GM23338 (cell line): ENCODE data around the gene EIF4A3.

Experiments used
- CREB1 ChIP-seq: fragments of 250-450 bp; sonication (Bioruptor Pico); IDR thresholded peaks from 2 replicates; pipeline ENCODE4 v1.5.0; 2020; ENCODE audit warnings: low read depth, mild to moderate bottlenecking, moderate library complexity
- EZH2 ChIP-seq: fragments of 200-600 bp; sonication (generic); IDR thresholded peaks from one replicate; pipeline ENCODE4 v1.8.0; 2017; ENCODE audit warnings: antibody characterized with exemption, mild to moderate bottlenecking, low read depth; ENCODE audit not compliant: unreplicated experiment
- EZH2phosphoT487 ChIP-seq: fragments of 200-600 bp; sonication (generic); IDR thresholded peaks from one replicate; pipeline ENCODE4 v1.8.1; 2018; ENCODE audit warnings: antibody characterized with exemption; ENCODE audit not compliant: unreplicated experiment
- JUNB ChIP-seq: IDR thresholded peaks from one replicate; pipeline ENCODE4 v1.6.1; 2016; ENCODE audit warnings: antibody characterized with exemption; ENCODE audit not compliant: unreplicated experiment
- POLR2AphosphoS5 ChIP-seq: IDR thresholded peaks from 2 replicates; pipeline ENCODE4 v1.6.1; 2016; ENCODE audit warnings: antibody characterized with exemption, low read depth
- STAT1 ChIP-seq: IDR thresholded peaks from one replicate; pipeline ENCODE4 v1.6.1; 2016; ENCODE audit warnings: antibody characterized with exemption; ENCODE audit not compliant: unreplicated experiment
- ZNF114 ChIP-seq: fragments of 250-450 bp; sonication (Bioruptor Pico); IDR thresholded peaks from 2 replicates; pipeline ENCODE4 v1.5.0; 2020; ENCODE audit warnings: mild to moderate bottlenecking, moderate library complexity
- ZNF331 ChIP-seq: fragments of 250-450 bp; sonication (Bioruptor Pico); IDR thresholded peaks from 2 replicates; pipeline ENCODE4 v1.5.0; 2020; ENCODE audit warnings: low read depth, mild to moderate bottlenecking, moderate library complexity
- TF ChIP-seq, protein P1 (sequence below), 2 experiments: fragments of 200-600 bp in 1 of 2; sonication (generic) in 1 of 2; conservative IDR thresholded peaks; 2 replicates each; pipeline versions ENCODE4 v1.5.1 to v1.6.1; 2016 to 2017; ENCODE audit warnings: antibody characterized with exemption in 2 of 2, low read depth in 2 of 2, mild to moderate bottlenecking in 2 of 2, moderate library complexity in 1 of 2
- TF ChIP-seq, protein P2 (sequence below): IDR thresholded peaks from one replicate; pipeline ENCODE4 v1.6.1; 2018; ENCODE audit warnings: antibody characterized with exemption; ENCODE audit not compliant: unreplicated experiment
- TF ChIP-seq, protein P3 (sequence below): IDR thresholded peaks from 2 replicates; pipeline ENCODE4 v1.6.1; 2016; ENCODE audit warnings: antibody characterized with exemption
- TF ChIP-seq, protein P4 (sequence below): fragments of 250-450 bp; sonication (Bioruptor Pico); IDR thresholded peaks from 2 replicates; pipeline ENCODE4 v1.5.0; 2020; ENCODE audit warnings: mild to moderate bottlenecking, moderate library complexity

DNA sequence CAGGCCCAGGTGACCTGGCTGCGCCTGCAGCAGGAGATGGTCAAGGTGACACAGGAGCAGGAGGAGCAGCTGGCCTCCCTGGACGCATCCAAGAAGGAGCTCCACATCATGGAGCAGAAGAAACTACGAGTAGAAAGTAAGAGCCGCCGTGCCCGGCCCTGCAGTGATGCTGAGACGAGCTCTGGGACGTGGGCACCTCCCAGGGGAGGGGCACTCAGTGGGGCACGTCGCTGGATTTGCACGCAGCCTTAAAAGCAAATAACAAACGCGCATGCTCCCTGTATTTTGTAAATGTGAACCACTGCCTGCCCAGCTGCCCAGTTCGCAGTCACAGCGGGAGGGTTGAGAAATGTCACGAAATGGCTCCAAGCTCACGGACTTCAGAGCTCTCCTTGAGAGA is 60.8 kb downstream of the EIF4A3 start:
- TF ChIP-seq EZH2phosphoT487 (no peak), POLR2AphosphoS5 (no peak), EZH2 (no peak), CREB1 (CRISPR knock-in tag) (no peak), JUNB (no peak), ZNF114 (no peak), STAT1 (no peak), ZNF331 (CRISPR knock-in tag) (no peak)
- TF ChIP-seq, protein P1, sequence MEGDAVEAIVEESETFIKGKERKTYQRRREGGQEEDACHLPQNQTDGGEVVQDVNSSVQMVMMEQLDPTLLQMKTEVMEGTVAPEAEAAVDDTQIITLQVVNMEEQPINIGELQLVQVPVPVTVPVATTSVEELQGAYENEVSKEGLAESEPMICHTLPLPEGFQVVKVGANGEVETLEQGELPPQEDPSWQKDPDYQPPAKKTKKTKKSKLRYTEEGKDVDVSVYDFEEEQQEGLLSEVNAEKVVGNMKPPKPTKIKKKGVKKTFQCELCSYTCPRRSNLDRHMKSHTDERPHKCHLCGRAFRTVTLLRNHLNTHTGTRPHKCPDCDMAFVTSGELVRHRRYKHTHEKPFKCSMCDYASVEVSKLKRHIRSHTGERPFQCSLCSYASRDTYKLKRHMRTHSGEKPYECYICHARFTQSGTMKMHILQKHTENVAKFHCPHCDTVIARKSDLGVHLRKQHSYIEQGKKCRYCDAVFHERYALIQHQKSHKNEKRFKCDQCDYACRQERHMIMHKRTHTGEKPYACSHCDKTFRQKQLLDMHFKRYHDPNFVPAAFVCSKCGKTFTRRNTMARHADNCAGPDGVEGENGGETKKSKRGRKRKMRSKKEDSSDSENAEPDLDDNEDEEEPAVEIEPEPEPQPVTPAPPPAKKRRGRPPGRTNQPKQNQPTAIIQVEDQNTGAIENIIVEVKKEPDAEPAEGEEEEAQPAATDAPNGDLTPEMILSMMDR (conservative IDR thresholded peaks at IDR 0.05; ENCODE audit: low read depth in 2 of 2), result no peak
- TF ChIP-seq, protein P2, sequence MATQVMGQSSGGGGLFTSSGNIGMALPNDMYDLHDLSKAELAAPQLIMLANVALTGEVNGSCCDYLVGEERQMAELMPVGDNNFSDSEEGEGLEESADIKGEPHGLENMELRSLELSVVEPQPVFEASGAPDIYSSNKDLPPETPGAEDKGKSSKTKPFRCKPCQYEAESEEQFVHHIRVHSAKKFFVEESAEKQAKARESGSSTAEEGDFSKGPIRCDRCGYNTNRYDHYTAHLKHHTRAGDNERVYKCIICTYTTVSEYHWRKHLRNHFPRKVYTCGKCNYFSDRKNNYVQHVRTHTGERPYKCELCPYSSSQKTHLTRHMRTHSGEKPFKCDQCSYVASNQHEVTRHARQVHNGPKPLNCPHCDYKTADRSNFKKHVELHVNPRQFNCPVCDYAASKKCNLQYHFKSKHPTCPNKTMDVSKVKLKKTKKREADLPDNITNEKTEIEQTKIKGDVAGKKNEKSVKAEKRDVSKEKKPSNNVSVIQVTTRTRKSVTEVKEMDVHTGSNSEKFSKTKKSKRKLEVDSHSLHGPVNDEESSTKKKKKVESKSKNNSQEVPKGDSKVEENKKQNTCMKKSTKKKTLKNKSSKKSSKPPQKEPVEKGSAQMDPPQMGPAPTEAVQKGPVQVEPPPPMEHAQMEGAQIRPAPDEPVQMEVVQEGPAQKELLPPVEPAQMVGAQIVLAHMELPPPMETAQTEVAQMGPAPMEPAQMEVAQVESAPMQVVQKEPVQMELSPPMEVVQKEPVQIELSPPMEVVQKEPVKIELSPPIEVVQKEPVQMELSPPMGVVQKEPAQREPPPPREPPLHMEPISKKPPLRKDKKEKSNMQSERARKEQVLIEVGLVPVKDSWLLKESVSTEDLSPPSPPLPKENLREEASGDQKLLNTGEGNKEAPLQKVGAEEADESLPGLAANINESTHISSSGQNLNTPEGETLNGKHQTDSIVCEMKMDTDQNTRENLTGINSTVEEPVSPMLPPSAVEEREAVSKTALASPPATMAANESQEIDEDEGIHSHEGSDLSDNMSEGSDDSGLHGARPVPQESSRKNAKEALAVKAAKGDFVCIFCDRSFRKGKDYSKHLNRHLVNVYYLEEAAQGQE, result no peak
- TF ChIP-seq, protein P3, sequence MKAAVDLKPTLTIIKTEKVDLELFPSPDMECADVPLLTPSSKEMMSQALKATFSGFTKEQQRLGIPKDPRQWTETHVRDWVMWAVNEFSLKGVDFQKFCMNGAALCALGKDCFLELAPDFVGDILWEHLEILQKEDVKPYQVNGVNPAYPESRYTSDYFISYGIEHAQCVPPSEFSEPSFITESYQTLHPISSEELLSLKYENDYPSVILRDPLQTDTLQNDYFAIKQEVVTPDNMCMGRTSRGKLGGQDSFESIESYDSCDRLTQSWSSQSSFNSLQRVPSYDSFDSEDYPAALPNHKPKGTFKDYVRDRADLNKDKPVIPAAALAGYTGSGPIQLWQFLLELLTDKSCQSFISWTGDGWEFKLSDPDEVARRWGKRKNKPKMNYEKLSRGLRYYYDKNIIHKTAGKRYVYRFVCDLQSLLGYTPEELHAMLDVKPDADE, result no peak
- TF ChIP-seq, protein P4, sequence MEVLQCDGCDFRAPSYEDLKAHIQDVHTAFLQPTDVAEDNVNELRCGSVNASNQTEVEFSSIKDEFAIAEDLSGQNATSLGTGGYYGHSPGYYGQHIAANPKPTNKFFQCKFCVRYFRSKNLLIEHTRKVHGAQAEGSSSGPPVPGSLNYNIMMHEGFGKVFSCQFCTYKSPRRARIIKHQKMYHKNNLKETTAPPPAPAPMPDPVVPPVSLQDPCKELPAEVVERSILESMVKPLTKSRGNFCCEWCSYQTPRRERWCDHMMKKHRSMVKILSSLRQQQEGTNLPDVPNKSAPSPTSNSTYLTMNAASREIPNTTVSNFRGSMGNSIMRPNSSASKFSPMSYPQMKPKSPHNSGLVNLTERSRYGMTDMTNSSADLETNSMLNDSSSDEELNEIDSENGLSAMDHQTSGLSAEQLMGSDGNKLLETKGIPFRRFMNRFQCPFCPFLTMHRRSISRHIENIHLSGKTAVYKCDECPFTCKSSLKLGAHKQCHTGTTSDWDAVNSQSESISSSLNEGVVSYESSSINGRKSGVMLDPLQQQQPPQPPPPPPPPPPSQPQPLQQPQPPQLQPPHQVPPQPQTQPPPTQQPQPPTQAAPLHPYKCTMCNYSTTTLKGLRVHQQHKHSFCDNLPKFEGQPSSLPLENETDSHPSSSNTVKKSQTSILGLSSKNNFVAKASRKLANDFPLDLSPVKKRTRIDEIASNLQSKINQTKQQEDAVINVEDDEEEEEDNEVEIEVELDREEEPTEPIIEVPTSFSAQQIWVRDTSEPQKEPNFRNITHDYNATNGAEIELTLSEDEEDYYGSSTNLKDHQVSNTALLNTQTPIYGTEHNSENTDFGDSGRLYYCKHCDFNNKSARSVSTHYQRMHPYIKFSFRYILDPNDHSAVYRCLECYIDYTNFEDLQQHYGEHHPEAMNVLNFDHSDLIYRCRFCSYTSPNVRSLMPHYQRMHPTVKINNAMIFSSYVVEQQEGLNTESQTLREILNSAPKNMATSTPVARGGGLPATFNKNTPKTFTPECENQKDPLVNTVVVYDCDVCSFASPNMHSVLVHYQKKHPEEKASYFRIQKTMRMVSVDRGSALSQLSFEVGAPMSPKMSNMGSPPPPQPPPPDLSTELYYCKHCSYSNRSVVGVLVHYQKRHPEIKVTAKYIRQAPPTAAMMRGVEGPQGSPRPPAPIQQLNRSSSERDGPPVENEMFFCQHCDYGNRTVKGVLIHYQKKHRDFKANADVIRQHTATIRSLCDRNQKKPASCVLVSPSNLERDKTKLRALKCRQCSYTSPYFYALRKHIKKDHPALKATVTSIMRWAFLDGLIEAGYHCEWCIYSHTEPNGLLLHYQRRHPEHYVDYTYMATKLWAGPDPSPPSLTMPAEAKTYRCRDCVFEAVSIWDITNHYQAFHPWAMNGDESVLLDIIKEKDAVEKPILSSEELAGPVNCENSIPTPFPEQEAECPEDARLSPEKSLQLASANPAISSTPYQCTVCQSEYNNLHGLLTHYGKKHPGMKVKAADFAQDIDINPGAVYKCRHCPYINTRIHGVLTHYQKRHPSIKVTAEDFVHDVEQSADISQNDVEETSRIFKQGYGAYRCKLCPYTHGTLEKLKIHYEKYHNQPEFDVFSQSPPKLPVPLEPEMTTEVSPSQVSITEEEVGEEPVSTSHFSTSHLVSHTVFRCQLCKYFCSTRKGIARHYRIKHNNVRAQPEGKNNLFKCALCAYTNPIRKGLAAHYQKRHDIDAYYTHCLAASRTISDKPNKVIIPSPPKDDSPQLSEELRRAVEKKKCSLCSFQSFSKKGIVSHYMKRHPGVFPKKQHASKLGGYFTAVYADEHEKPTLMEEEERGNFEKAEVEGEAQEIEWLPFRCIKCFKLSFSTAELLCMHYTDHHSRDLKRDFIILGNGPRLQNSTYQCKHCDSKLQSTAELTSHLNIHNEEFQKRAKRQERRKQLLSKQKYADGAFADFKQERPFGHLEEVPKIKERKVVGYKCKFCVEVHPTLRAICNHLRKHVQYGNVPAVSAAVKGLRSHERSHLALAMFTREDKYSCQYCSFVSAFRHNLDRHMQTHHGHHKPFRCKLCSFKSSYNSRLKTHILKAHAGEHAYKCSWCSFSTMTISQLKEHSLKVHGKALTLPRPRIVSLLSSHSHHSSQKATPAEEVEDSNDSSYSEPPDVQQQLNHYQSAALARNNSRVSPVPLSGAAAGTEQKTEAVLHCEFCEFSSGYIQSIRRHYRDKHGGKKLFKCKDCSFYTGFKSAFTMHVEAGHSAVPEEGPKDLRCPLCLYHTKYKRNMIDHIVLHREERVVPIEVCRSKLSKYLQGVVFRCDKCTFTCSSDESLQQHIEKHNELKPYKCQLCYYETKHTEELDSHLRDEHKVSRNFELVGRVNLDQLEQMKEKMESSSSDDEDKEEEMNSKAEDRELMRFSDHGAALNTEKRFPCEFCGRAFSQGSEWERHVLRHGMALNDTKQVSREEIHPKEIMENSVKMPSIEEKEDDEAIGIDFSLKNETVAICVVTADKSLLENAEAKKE (CRISPR knock-in tag), result no peak
